ENCODE data around the gene DAAM1. TPM values are rescaled to one million over a fixed set of nuclear protein-coding genes. Genes with fewer than 3 reads are reported as not detected.

DAAM1 gene
- total RNA-seq, 2 donors from 2014 or later = 61.4 to 67.0 TPM

DNA sequence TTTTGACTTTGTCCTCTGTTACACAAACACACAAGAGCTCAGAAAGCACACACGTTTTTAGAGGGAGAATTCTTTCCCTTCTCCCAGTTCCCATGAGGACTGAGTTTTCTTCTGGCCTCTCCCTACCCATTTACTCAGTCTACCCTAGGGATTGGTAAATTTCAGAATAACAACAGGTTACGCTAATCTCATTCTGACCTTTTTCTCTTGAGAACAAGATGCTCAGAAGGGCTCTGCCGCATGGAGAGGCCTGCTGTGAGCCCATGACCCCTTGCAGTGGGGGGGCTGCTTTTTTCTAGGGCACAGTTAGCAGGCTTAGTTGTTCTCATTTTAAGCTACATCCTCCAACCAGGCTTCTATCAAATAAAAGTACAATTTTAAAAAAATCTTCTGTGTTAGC, 207.2 kb downstream of the DAAM1 start:
- H3K27me3 ChIP-seq = no peaks in the 10 kb centered on the region
- no peaks in the 10 kb centered on the region for H3K4me1 ChIP-seq
- H3K9me3 ChIP-seq = no peaks in the 10 kb centered on the region
- no peak overlapping the region for H3K27ac ChIP-seq
- TF ChIP-seq, protein P1, sequence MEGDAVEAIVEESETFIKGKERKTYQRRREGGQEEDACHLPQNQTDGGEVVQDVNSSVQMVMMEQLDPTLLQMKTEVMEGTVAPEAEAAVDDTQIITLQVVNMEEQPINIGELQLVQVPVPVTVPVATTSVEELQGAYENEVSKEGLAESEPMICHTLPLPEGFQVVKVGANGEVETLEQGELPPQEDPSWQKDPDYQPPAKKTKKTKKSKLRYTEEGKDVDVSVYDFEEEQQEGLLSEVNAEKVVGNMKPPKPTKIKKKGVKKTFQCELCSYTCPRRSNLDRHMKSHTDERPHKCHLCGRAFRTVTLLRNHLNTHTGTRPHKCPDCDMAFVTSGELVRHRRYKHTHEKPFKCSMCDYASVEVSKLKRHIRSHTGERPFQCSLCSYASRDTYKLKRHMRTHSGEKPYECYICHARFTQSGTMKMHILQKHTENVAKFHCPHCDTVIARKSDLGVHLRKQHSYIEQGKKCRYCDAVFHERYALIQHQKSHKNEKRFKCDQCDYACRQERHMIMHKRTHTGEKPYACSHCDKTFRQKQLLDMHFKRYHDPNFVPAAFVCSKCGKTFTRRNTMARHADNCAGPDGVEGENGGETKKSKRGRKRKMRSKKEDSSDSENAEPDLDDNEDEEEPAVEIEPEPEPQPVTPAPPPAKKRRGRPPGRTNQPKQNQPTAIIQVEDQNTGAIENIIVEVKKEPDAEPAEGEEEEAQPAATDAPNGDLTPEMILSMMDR (IDR thresholded peaks at IDR 0.05) = no peak
- DNase-seq (ENCODE audit: low spot score) = no peak
- H3K4me3 ChIP-seq = no peak overlapping the region
- no peaks in the 10 kb centered on the region for H3K36me3 ChIP-seq

DNA sequence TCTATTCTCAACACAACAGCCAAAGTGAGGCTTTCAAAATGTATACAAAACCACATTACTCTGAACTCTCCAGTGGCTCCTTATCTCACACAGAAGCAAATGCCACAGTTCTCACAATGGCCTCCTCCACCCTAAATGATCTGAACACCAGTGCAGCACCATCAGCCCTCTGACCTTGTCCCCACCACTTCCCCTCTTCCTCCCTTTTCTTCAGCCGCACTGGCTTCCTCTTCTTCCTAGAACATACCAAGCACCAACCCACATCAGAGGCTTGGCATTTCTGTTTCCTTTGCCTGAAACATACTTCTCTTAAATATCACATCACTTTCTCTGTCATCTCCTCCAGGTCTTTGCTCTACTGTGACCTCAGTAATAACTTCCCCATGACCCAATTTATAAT, 210.4 kb downstream of the DAAM1 start:
- Histone ChIP-seq H3K4me3 (no peak overlapping the region), H3K27ac (no peak overlapping the region), H3K9me3 (no peaks in the 10 kb centered on the region), H3K4me1 (no peaks in the 10 kb centered on the region), H3K36me3 (no peaks in the 10 kb centered on the region), H3K27me3 (no peaks in the 10 kb centered on the region)
- no peak for DNase-seq (ENCODE audit: low spot score)
- TF ChIP-seq, protein P1 (IDR thresholded peaks at IDR 0.05) = no peak

GRCh38 chr14:59406454-59407245, 218.2 kb downstream of the DAAM1 start:
- Histone ChIP-seq H3K4me3 (no peak overlapping the region), H3K9me3 (no peaks in the 10 kb centered on the region), H3K27ac (peak overlapping the region; percentile 73 to 75), H3K36me3 (no peaks in the 10 kb centered on the region), H3K27me3 (no peaks in the 10 kb centered on the region), H3K4me1 (peaks cover 0 to 19% of the 10 kb centered on the region in 2 donors)
- no peak for DNase-seq (ENCODE audit: low spot score)
- TF ChIP-seq, protein P1 (IDR thresholded peaks at IDR 0.05) = no peak

DNA sequence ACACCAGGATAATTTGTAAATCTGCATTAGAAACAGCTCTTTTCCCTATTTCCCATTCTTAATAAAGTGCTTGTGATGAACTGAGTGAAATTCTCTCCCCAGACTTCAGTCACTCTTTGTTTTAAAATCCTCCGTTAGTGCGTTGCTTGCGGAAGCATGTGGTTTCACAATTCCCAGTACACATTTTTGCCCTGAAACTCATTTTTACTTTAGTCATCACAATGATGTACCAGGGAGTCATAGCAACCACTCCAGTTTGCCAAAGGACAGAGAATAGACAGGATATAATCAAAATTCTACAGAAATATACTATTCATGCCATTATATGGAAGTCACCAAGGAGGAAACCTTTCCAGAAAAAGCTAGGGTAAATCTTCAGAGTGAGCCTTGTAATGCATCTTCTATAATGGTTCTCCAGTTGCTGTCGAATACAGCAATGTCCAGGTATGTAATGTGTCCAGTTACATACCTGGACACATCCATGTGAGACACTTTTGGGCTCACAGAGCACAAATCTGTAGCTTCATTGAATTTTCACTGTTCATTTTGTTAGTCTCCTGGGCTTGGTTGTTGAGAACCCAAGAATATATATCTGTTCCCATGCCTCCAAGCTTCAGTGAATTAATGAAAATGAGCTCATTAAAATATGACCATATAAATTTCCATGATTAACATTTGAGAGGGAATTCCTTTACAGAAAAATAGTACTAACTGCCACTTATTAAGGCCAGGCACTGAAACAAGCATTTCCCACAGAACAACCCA, 219.0 kb downstream of the DAAM1 start:
- H3K4me3 ChIP-seq = no peak overlapping the region
- TF ChIP-seq, protein P1 (IDR thresholded peaks at IDR 0.05) = no peak
- no peak for DNase-seq (ENCODE audit: low spot score)

DNA sequence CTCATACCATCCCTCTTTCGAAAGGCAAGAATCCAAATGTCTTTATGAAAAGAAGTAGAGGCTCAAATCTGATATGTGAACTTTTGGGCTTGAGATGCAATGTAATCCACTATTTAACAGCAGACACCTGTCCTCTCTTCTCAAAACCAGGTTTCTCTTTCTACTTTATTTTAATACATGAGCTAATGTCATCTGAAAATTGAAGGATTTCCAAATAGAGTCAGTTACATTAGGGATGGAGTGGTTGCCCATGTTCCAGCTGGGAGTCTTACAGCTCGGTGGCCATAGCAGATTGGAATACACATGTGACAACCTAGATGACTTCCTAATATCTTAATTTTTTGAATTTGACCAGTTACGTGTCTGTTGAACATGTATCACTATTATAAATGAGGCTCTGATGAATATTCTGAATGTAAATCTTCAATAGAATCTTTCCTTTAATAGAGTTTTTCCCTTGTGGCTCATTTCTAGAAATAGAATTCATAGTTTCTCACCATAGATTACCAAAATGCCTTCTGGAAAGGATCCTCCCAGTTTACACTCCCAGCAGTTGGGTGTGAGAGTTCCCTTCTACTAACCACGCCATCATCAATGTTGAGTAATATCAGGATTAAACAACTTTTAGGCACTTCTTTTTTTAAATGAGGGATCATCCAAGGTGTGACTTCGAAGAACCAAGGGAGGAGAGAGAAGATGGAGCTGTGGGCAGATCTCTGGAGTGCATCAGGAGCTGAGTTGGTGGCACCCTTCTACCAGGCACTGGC, 227.6 kb downstream of the DAAM1 start:
- TF ChIP-seq, protein P1 (IDR thresholded peaks at IDR 0.05) = no peak
- no peak overlapping the region for H3K27ac ChIP-seq
- no peaks in the 10 kb centered on the region for H3K9me3 ChIP-seq
- H3K4me1 ChIP-seq = peaks cover 0 to 14% of the 10 kb centered on the region in 2 donors
- no peaks in the 10 kb centered on the region for H3K27me3 ChIP-seq
- H3K36me3 ChIP-seq = no peaks in the 10 kb centered on the region
- no peak overlapping the region for H3K4me3 ChIP-seq
- DNase-seq (ENCODE audit: low spot score) = no peak

More for the DNA sequence above, 219.0 kb downstream of the DAAM1 start:
- Histone ChIP-seq H3K27me3 (no peaks in the 10 kb centered on the region), H3K36me3 (no peaks in the 10 kb centered on the region), H3K9me3 (no peaks in the 10 kb centered on the region), H3K27ac (peak overlapping the region; percentile 73 to 75), H3K4me1 (peaks cover 0 to 19% of the 10 kb centered on the region in 2 donors)

Data from right atrium auricular region (tissue), 2 donors.